ENCODE results near the gene PLXNA4. TPM values are rescaled to one million over a fixed set of nuclear protein-coding genes. Genes with fewer than 3 reads are reported as not detected.
A peak's percentile ranks its signal among the peaks of the same experiment; 100 is the strongest.

The PLXNA4 gene
- total and polyA plus RNA-seq, 11 donors = 1.8 to 22.1 (median 10.5) TPM

DNA sequence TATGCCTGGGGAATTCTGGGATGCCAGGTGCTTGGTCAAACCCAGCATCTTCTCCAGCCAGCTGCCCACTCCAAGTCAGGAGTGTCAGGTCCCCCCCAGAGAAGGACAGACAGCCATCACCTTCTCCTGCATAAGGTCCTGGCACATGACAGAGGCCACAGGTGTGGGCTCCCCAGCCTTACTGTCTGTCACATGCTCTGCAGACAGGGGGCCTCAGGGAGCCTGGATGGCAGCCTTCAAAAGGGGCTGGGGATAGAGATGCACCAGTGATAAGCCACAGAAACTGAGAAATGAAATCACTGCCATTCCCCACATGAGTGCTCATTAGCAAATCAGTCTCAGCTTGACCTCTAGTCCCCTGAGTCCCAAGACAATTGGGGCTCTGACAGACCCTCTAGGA is 72.9 kb downstream of the PLXNA4 start:
- TF ChIP-seq POLR2A (IDR thresholded peaks at IDR 0.05) = no peak
- TF ChIP-seq, protein P1, sequence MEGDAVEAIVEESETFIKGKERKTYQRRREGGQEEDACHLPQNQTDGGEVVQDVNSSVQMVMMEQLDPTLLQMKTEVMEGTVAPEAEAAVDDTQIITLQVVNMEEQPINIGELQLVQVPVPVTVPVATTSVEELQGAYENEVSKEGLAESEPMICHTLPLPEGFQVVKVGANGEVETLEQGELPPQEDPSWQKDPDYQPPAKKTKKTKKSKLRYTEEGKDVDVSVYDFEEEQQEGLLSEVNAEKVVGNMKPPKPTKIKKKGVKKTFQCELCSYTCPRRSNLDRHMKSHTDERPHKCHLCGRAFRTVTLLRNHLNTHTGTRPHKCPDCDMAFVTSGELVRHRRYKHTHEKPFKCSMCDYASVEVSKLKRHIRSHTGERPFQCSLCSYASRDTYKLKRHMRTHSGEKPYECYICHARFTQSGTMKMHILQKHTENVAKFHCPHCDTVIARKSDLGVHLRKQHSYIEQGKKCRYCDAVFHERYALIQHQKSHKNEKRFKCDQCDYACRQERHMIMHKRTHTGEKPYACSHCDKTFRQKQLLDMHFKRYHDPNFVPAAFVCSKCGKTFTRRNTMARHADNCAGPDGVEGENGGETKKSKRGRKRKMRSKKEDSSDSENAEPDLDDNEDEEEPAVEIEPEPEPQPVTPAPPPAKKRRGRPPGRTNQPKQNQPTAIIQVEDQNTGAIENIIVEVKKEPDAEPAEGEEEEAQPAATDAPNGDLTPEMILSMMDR (IDR thresholded peaks at IDR 0.05) = no peak
- no peaks in the 10 kb centered on the region for H3K27me3 ChIP-seq
- H3K9me3 ChIP-seq = no peaks in the 10 kb centered on the region
- ATAC-seq = no peak
- no peak for DNase-seq
- peaks cover 0 to 29% (median 6%) of the 10 kb centered on the region in 12 donors for H3K4me1 ChIP-seq
- peaks cover 0 to 5% (median 0%) of the 10 kb centered on the region in 9 donors for H3K36me3 ChIP-seq
- intact Hi-C loops (cut with DNase I) = loop anchor here in 9 of 10 donors (5.0 to 10.0 kb wide), 8 partner anchors 69 to 559 kb away; partner anchors contain the start of gene PLXNA4 (in 2 of the 9)
- no peak overlapping the region for H3K27ac ChIP-seq
- H3K4me3 ChIP-seq = no peak overlapping the region

DNA sequence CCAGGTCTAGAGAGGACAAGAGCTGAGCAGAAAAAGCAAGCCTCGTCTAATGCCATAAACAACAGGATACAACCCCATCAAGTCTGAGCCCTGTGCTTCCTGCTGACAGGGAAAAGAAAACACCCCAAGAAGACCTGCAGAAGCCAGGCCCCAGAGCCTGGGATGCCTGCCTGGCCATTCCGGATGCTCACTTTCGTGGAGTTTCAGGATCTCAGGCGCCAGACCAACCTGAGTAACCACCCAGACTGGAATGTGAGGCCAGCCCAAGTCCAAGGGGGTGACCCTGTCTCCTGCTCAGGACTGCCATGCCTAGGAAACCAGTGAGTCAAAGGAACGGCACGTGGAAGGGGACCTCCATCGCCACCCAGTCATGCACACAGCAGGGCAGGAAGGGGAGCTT is 74.3 kb downstream of the PLXNA4 start:
- intact Hi-C loops (cut with DNase I) = loop anchor here (2.0 to 10.0 kb wide), 10 partner anchors 70 to 557 kb away; partner anchors contain the start of gene PLXNA4 (in 2 of the 10)
- H3K36me3 ChIP-seq = no peaks in the 10 kb centered on the region
- peaks cover 0 to 29% (median 6%) of the 10 kb centered on the region in 12 donors for H3K4me1 ChIP-seq
- H3K9me3 ChIP-seq = no peaks in the 10 kb centered on the region
- ATAC-seq (peak in 1 of 4 donors; percentile 41), DNase-seq (no peak)
- no peak overlapping the region for H3K4me3 ChIP-seq
- TF ChIP-seq POLR2A (IDR thresholded peaks at IDR 0.05) = no peak
- H3K27me3 ChIP-seq = no peaks in the 10 kb centered on the region
- WGBS, 4 donors = 65 to 81% (median 72%) methylated on average over 7 of the region's 7 CpGs
- H3K27ac ChIP-seq = no peak overlapping the region

DNA sequence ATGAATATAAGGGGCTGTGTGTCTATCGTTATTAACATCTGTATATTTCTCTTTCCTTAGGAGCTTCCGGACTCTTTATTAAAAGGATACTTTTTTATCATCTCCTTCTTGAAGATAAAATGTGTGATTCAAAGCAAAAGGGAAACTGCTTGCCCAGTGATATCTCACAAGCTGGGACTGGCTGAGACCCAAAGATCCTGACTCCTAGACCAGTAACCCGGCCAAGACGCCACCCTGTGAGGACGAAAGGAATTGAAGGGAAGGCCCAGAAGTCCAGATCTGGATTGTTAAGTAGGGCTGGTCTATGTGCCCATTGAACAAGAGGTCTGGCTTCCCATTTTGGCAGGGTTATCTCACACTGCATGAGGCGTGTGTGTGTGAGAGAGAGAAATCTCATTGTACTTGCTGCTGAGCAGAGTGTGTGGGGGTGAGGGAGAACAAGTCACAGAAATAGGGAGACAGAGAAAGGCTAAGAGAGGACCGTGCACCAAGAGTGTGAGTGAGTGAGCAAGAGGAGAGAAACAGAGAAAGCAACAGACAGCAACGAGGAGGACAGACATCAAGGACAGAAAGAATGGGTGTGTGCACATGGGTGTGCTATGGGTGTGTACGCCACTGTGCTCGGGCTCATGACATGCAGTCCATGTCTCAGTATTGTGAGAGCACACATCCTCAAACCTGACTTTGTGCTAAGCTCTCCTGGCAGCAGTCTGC is 75.4 kb downstream of the PLXNA4 start:
- ATAC-seq = peak; percentile 81 to 92 (median 85)
- intact Hi-C loops (cut with DNase I) = loop anchor here (2.0 to 10.0 kb wide), 10 partner anchors 71 to 556 kb away; partner anchors contain the start of gene PLXNA4 (in 2 of the 10)
- no peak overlapping the region for H3K4me3 ChIP-seq

DNA sequence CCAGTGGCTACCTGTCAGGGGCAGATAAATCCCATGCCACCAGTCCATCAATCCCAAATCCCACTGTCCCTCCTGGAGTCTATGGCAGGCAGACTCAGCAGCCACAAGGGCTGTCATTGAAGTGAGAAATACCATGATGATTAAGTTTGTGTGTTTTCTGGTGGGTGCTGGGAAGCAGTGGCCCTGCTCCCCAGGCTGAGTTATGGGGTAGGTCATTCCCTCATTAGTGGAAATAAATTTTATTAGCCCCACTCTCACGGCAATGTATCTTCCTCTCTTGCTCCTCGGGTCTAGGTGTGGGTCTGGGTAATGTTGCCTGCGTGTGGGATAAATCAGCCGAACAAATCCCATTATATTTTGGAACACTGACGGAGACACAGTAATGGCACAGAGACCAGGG is 76.8 kb downstream of the PLXNA4 start:
- no peaks in the 10 kb centered on the region for H3K36me3 ChIP-seq
- no peak overlapping the region for H3K27ac ChIP-seq
- WGBS, 4 donors = 90 to 95% (median 94%) methylated on average over 5 of the region's 5 CpGs
- H3K4me1 ChIP-seq = peaks cover 0 to 29% (median 6%) of the 10 kb centered on the region in 12 donors
- H3K27me3 ChIP-seq = no peaks in the 10 kb centered on the region
- intact Hi-C loops (cut with DNase I) = no loop called here
- H3K9me3 ChIP-seq = no peaks in the 10 kb centered on the region
- TF ChIP-seq, protein P1 (IDR thresholded peaks at IDR 0.05) = no peak
- no peak for TF ChIP-seq POLR2A (IDR thresholded peaks at IDR 0.05)
- ATAC-seq = no peak
- H3K4me3 ChIP-seq = no peak overlapping the region
- no peak for DNase-seq

More for the DNA sequence above, 75.4 kb downstream of the PLXNA4 start:
- DNase-seq = peak in 4 of 5 donors; percentile 64 to 82 (median 73)
- WGBS, 4 donors = 30 to 39% (median 33%) methylated on average over 10 of the region's 10 CpGs
- Histone ChIP-seq H3K27ac (peak overlapping the region in 3 of 12 donors; percentile 0 to 37 (median 34)), H3K4me1 (peaks cover 0 to 29% (median 6%) of the 10 kb centered on the region in 12 donors), H3K36me3 (no peaks in the 10 kb centered on the region), H3K27me3 (no peaks in the 10 kb centered on the region), H3K9me3 (no peaks in the 10 kb centered on the region)
- TF ChIP-seq, protein P1 (IDR thresholded peaks at IDR 0.05) = peak; percentile 15 to 63 (median 50)
- TF ChIP-seq POLR2A (IDR thresholded peaks at IDR 0.05) = no peak
